PC-9 (cell line): Measurements from ENCODE around the gene CDKN1A. TPM values are rescaled to one million over a fixed set of nuclear protein-coding genes. Genes with fewer than 3 reads are reported as not detected.

Experiments used
- BruUV-seq: library from RNA; stranded (reverse); fragments of 400-500 nt; replicated peaks from 2 replicates; lab custom pipeline; 2021; lab: Mats Ljungman, UMichigan
- CTCF ChIA-PET: fragments of 300-600 bp; sonication (Branson Sonifier 250); formaldehyde crosslinking; loops from one replicate; lab custom pipeline; 2022; ENCODE audit warnings: antibody characterized with exemption; lab: Charles Lee
- POLR2A ChIA-PET: fragments of 300-600 bp; sonication (Branson Sonifier 250); formaldehyde crosslinking; loops from one replicate; lab custom pipeline; 2022; ENCODE audit warnings: antibody characterized with exemption; ENCODE audit not compliant: unreplicated experiment; lab: Charles Lee
- DNase-seq, 2 experiments: peaks; one replicate each; pipeline versions ENCODE4 v3.0.0 to v3.0.0-alpha.2; 2015 to 2022; ENCODE audit warnings: mixed read lengths in 1 of 2
- H2AFZ ChIP-seq: fragments of 200-600 bp; sonication (generic); 2 replicates; pipeline ENCODE4 v1.8.1; 2017; ENCODE audit warnings: antibody characterized with exemption
- H3F3A ChIP-seq: fragments of 200-600 bp; sonication (generic); 2 replicates; pipeline ENCODE4 v1.8.1; 2017; ENCODE audit warnings: antibody characterized with exemption, mild to moderate bottlenecking, low read depth; ENCODE audit not compliant: insufficient read depth
- H3K27ac ChIP-seq: fragments of 200-600 bp; sonication (generic); 2 replicates; pipeline ENCODE4 v1.6.1; 2016; ENCODE audit warnings: mixed run types
- H3K27me3 ChIP-seq: fragments of 200-600 bp; sonication (generic); 2 replicates; pipeline ENCODE4 v1.6.1; 2016; ENCODE audit warnings: low read depth, mixed run types; ENCODE audit not compliant: insufficient read depth
- H3K36me3 ChIP-seq: fragments of 200-600 bp; sonication (generic); 2 replicates; pipeline ENCODE4 v1.6.1; 2016; ENCODE audit warnings: low read depth, mixed run types
- H3K4me1 ChIP-seq: fragments of 200-600 bp; sonication (generic); replicated peaks from 2 replicates; pipeline ENCODE4 v1.6.1; 2016; ENCODE audit warnings: mixed run types; ENCODE audit not compliant: insufficient read depth
- H3K4me2 ChIP-seq: fragments of 200-600 bp; sonication (generic); 2 replicates; pipeline ENCODE4 v1.6.1; 2017; ENCODE audit warnings: mixed run types
- H3K4me3 ChIP-seq: fragments of 200-600 bp; sonication (generic); 2 replicates; pipeline ENCODE4 v1.6.1; 2016; ENCODE audit warnings: mixed run types
- H3K79me2 ChIP-seq: fragments of 200-600 bp; sonication (generic); 2 replicates; pipeline ENCODE4 v1.6.1; 2017; ENCODE audit warnings: low read depth, mixed run types
- H3K9me2 ChIP-seq: fragments of 200-600 bp; sonication (generic); 2 replicates; pipeline ENCODE4 v1.8.1; 2017; ENCODE audit warnings: mild to moderate bottlenecking; ENCODE audit not compliant: insufficient read depth
- H3K9me3 ChIP-seq: fragments of 200-600 bp; sonication (generic); 2 replicates; pipeline ENCODE4 v1.8.1; 2016; ENCODE audit warnings: low read depth; ENCODE audit not compliant: insufficient read depth
- H4K20me1 ChIP-seq: fragments of 200-600 bp; sonication (generic); 2 replicates; pipeline ENCODE4 v1.8.1; 2017; ENCODE audit not compliant: insufficient read depth
- CTCF ChIP-seq: fragments of 200-600 bp; sonication (generic); conservative IDR thresholded peaks from 2 replicates; pipeline ENCODE4 v1.6.1; 2017; ENCODE audit warnings: mixed run types, antibody characterized with exemption, mild to moderate bottlenecking, moderate library complexity
- EZH2 ChIP-seq: fragments of 200-600 bp; sonication (generic); IDR thresholded peaks from 2 replicates; pipeline ENCODE4 v1.8.0; 2017; ENCODE audit warnings: antibody characterized with exemption, low read depth
- intact Hi-C: fragments of 100-400 bp; cut with micrococcal nuclease; formaldehyde crosslinking; loops from one replicate; pipeline ENCODE4 v1.10.0; 2022; ENCODE audit not compliant: unreplicated experiment
- total RNA-seq: library from RNA; stranded (reverse); gene quantifications from 2 replicates; pipeline ENCODE4 v1.2.3, GENCODE V29; 2021

The CDKN1A gene
- total RNA-seq, 1 experiment from 2014 or later: 14.8 TPM

- Histone ChIP-seq H3K4me2 (no peak overlapping the region), H3K27me3 (no peaks in the 10 kb centered on the region), H2AFZ (no peak overlapping the region), H3K79me2 (no peaks in the 10 kb centered on the region), H3K9me3 (no peaks in the 10 kb centered on the region), H3F3A (no peaks in the 10 kb centered on the region; the same call in 1 of the 2 replicates), H3K4me3 (no peak overlapping the region), H4K20me1 (no peaks in the 10 kb centered on the region), H3K36me3 (no peaks in the 10 kb centered on the region), H3K9me2 (no peaks in the 10 kb centered on the region), H3K27ac (no peak overlapping the region), H3K4me1 (peaks cover 12% of the 10 kb centered on the region)
- no peak for TF ChIP-seq CTCF
- no peak for TF ChIP-seq EZH2
- CTCF ChIA-PET: no interaction called here
- no peak for DNase-seq
- BruUV-seq: no TSS peak
- POLR2A ChIA-PET: no interaction called here
- intact Hi-C loops: no loop called here
These were observed 19.7 kb downstream of the CDKN1A start for GRCh38 chr6:36698196-36698595.

DNA sequence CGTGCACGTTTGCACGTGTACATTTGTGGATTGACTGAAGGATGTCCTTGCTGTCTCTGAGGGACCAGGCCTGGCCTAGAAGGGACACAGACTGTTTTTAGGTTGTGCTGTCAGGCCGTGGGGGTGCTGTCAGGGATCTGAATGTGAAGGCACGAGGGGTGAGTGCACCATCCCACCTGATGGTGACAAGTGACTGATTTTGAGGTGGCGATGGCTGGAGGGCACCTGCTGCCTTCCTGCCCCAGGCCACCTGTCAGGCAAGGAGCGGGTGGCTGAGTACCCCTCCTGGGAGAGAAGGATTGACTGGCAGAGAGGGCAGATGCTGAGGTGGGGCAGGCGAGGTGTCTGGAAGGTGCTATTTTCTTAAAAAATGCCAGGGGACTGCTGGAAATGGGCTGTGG lies 20.4 kb downstream of the CDKN1A start:
- Histone ChIP-seq H2AFZ (no peak overlapping the region), H3K27me3 (no peaks in the 10 kb centered on the region), H3K27ac (no peak overlapping the region), H3K9me2 (no peaks in the 10 kb centered on the region), H3K79me2 (no peaks in the 10 kb centered on the region), H3F3A (no peaks in the 10 kb centered on the region; the same call in 1 of the 2 replicates), H3K4me1 (peaks cover 12% of the 10 kb centered on the region), H3K4me3 (no peak overlapping the region), H3K36me3 (no peaks in the 10 kb centered on the region), H3K4me2 (no peak overlapping the region), H3K9me3 (no peaks in the 10 kb centered on the region), H4K20me1 (no peaks in the 10 kb centered on the region)
- TF ChIP-seq CTCF (no peak), EZH2 (no peak)
- intact Hi-C loops: no loop called here
- ChIA-PET CTCF (no interaction called here), POLR2A (no interaction called here)
- no peak for DNase-seq
- no TSS peak for BruUV-seq

DNA sequence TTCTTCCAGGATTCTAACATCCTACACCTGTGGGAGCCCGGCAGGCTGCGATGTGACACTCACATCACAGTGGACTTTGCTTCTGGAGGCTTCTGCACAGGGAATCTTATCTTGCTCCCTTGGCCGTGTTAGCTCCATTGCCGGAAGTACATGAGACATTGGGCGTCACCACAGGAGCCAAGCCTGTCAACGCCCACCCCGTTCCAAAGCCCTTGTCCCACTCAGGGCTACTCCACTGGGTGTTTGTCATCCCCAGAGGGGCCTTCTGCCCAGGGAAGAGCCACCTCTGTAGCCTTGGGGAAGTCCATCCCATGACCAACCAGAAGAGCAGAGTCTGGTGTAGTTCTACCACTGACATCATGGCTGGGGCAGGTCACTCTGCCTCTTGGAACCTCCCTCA lies 20.8 kb downstream of the CDKN1A start:
- H3F3A ChIP-seq: no peaks in the 10 kb centered on the region; the same call in 1 of the 2 replicates
- no peak for DNase-seq
- H3K4me3 ChIP-seq: no peak overlapping the region
- intact Hi-C loops: no loop called here
- TF ChIP-seq EZH2 (no peak), CTCF (no peak)
- no peaks in the 10 kb centered on the region for H3K36me3 ChIP-seq
- no peaks in the 10 kb centered on the region for H3K9me2 ChIP-seq
- no peak overlapping the region for H2AFZ ChIP-seq
- H3K27ac ChIP-seq: no peak overlapping the region
- no peaks in the 10 kb centered on the region for H4K20me1 ChIP-seq
- ChIA-PET CTCF (no interaction called here), POLR2A (no interaction called here)
- no TSS peak for BruUV-seq
- peaks cover 12% of the 10 kb centered on the region for H3K4me1 ChIP-seq
- H3K79me2 ChIP-seq: no peaks in the 10 kb centered on the region
- H3K4me2 ChIP-seq: no peak overlapping the region
- no peaks in the 10 kb centered on the region for H3K9me3 ChIP-seq
- no peaks in the 10 kb centered on the region for H3K27me3 ChIP-seq
